SK-N-SH (cell line): Measurements from ENCODE around the gene MAPKAPK3. TPM values are rescaled to one million over a fixed set of nuclear protein-coding genes. Genes with fewer than 3 reads are reported as not detected.

ENCODE experiments used
- CTCF ChIA-PET: fragments of 300-600, 350-600 bp; formaldehyde crosslinking; extraction: SDS; loops from one replicate; lab custom pipeline; 2021; lab: Yijun Ruan, JAX
- POLR2A ChIA-PET: fragments of 350-600 bp; sonication (Branson Sonifier 250); formaldehyde crosslinking; extraction: SDS; loops from one replicate; lab custom pipeline; 2020; ENCODE audit warnings: antibody characterized with exemption, inconsistent platforms; lab: Yijun Ruan, JAX
- DNase-seq: peaks from one replicate; pipeline ENCODE4 v3.0.0; 2012
- H2AFZ ChIP-seq: fragments of 200-600 bp; sonication (generic); 2 replicates; pipeline ENCODE4 v1.8.1; 2016; ENCODE audit warnings: antibody characterized with exemption, mild to moderate bottlenecking, low read depth
- H3F3A ChIP-seq: fragments of 200-600 bp; sonication (generic); replicated peaks from 2 replicates; pipeline ENCODE3; 2016; ENCODE audit warnings: antibody characterized with exemption, mild to moderate bottlenecking; ENCODE audit not compliant: insufficient read depth
- H3K27ac ChIP-seq, 2 experiments: fragments of 200-500 bp in 1 of 2; fragments of 200-600 bp in 1 of 2; sonication (Bioruptor generic) in 1 of 2; sonication (generic), shearing (Covaris generic) in 1 of 2; 2 replicates each; pipeline versions ENCODE4 v1.5.1 to v1.6.1; 2014 to 2016; ENCODE audit warnings: low read depth in 2 of 2, inconsistent platforms in 1 of 2, low read length in 1 of 2, mild to moderate bottlenecking in 1 of 2, mixed read lengths in 1 of 2
- H3K27me3 ChIP-seq: fragments of 200-600 bp; sonication (generic), shearing (Covaris generic); 2 replicates; pipeline ENCODE4 v1.6.1; 2016; ENCODE audit warnings: mixed run types; ENCODE audit not compliant: insufficient read depth
- H3K36me3 ChIP-seq, 2 experiments: fragments of 200-500 bp in 1 of 2; fragments of 200-600 bp in 1 of 2; sonication (Bioruptor generic) in 1 of 2; sonication (generic) in 1 of 2; replicated peaks in 1 of 2; 2 replicates each; pipeline versions ENCODE3 to v1.5.1; 2014 to 2016; ENCODE audit warnings: low read length in 1 of 2, mild to moderate bottlenecking in 1 of 2; ENCODE audit not compliant: insufficient read depth in 2 of 2, control insufficient read depth in 1 of 2
- H3K4me1 ChIP-seq, 2 experiments: fragments of 200-500 bp in 1 of 2; fragments of 200-600 bp in 1 of 2; sonication (Bioruptor generic) in 1 of 2; sonication (generic), shearing (Covaris generic) in 1 of 2; 2 replicates each; pipeline versions ENCODE4 v1.5.1 to v1.6.1; 2014 to 2016; ENCODE audit warnings: low read depth in 1 of 2, low read length in 1 of 2, mixed run types in 1 of 2; ENCODE audit not compliant: insufficient read depth in 2 of 2, control insufficient read depth in 1 of 2
- H3K4me2 ChIP-seq: fragments of 200-600 bp; sonication (generic), shearing (Covaris generic); 2 replicates; pipeline ENCODE4 v1.6.1; 2017; ENCODE audit warnings: mixed run types
- H3K4me3 ChIP-seq, 2 experiments: fragments of 200-500 bp in 1 of 2; fragments of 200-600 bp in 1 of 2; sonication (Bioruptor generic) in 1 of 2; sonication (generic), shearing (Covaris generic) in 1 of 2; 2 replicates each; pipeline versions ENCODE4 v1.5.1 to v1.8.1; 2014 to 2016; ENCODE audit warnings: low read depth in 2 of 2, inconsistent platforms in 1 of 2, low read length in 1 of 2, mild to moderate bottlenecking in 1 of 2, mixed read lengths in 1 of 2, moderate library complexity in 1 of 2
- H3K79me2 ChIP-seq: fragments of 200-600 bp; sonication (generic); 2 replicates; pipeline ENCODE4 v1.8.1; 2017; ENCODE audit warnings: mild to moderate bottlenecking; ENCODE audit not compliant: insufficient read depth
- H3K9ac ChIP-seq: fragments of 200-600 bp; sonication (generic); 2 replicates; pipeline ENCODE4 v1.6.1; 2017; ENCODE audit warnings: mixed run types
- H3K9me2 ChIP-seq: fragments of 200-600 bp; sonication (generic); 2 replicates; pipeline ENCODE4 v1.6.1; 2017; ENCODE audit warnings: mixed run types
- H3K9me3 ChIP-seq: fragments of 200-600 bp; sonication (generic); 2 replicates; pipeline ENCODE4 v1.6.1; 2017; ENCODE audit warnings: mixed run types, mild to moderate bottlenecking, moderate library complexity
- H4K20me1 ChIP-seq: fragments of 200-600 bp; sonication (generic); 2 replicates; pipeline ENCODE4 v1.6.1; 2017; ENCODE audit warnings: mild to moderate bottlenecking, mixed run types; ENCODE audit not compliant: insufficient read depth
- CHD2 ChIP-seq: fragments of 150-350 bp; IDR thresholded peaks from 2 replicates; pipeline ENCODE4 v1.6.1; 2018; ENCODE audit warnings: low read length; ENCODE audit not compliant: partially characterized antibody
- ELF1 ChIP-seq: IDR thresholded peaks from 2 replicates; pipeline ENCODE4 v1.4.0; 2012
- EZH2phosphoT487 ChIP-seq: fragments of 200-600 bp; sonication (generic); IDR thresholded peaks from 2 replicates; pipeline ENCODE4 v1.6.1; 2017; ENCODE audit warnings: low read depth, mixed run types, mild to moderate bottlenecking, antibody characterized with exemption, moderate library complexity, borderline replicate concordance
- FOSL2 ChIP-seq: IDR thresholded peaks from 2 replicates; pipeline ENCODE4 v1.4.0; 2012; ENCODE audit warnings: low read depth, mild to moderate bottlenecking, moderate library complexity, borderline replicate concordance
- IRF3 ChIP-seq: fragments of 150-350 bp; IDR thresholded peaks from 2 replicates; pipeline ENCODE4 v1.6.1; 2016; ENCODE audit warnings: mild to moderate bottlenecking, low read depth, low read length
- JUND ChIP-seq: IDR thresholded peaks from 2 replicates; pipeline ENCODE4 v1.4.0; 2012
- MXI1 ChIP-seq: IDR thresholded peaks from 2 replicates; pipeline ENCODE4 v1.6.1; 2012; ENCODE audit warnings: mild to moderate bottlenecking, low read depth, low read length, improper control_type of control experiment
- NFIC ChIP-seq: IDR thresholded peaks from 2 replicates; pipeline ENCODE4 v1.4.0; 2012; ENCODE audit warnings: borderline replicate concordance
- NRF1 ChIP-seq: IDR thresholded peaks from 2 replicates; pipeline ENCODE4 v1.6.1; 2012; ENCODE audit warnings: low read depth, mild to moderate bottlenecking, low read length
- PBX3 ChIP-seq: IDR thresholded peaks from 2 replicates; pipeline ENCODE4; 2012
- POLR2AphosphoS5 ChIP-seq: IDR thresholded peaks from 2 replicates; pipeline ENCODE4 v1.6.1; 2012; ENCODE audit warnings: low read depth, low read length
- RCOR1 ChIP-seq: fragments of 150-350 bp; IDR thresholded peaks from 2 replicates; pipeline ENCODE4 v1.6.1; 2017; ENCODE audit warnings: antibody characterized with exemption, low read length
- REST ChIP-seq: IDR thresholded peaks from 2 replicates; pipeline ENCODE4 v1.6.1; 2012; ENCODE audit warnings: mild to moderate bottlenecking, low read depth, low read length, moderate library complexity
- TAF1 ChIP-seq: IDR thresholded peaks from 2 replicates; pipeline ENCODE4 v1.6.1; 2012; ENCODE audit warnings: low read depth, mild to moderate bottlenecking, low read length, moderate library complexity, borderline replicate concordance
- TCF12 ChIP-seq: IDR thresholded peaks from 2 replicates; pipeline ENCODE4 v1.4.0; 2012
- TEAD4 ChIP-seq: IDR thresholded peaks from 2 replicates; pipeline ENCODE4 v1.4.0; 2012; ENCODE audit warnings: mild to moderate bottlenecking, borderline replicate concordance; ENCODE audit not compliant: insufficient read depth
- YY1 ChIP-seq: IDR thresholded peaks from 2 replicates; pipeline ENCODE4 v1.4.0; 2012; ENCODE audit warnings: low read depth, mild to moderate bottlenecking
- WGBS: methylation state at CpG from one replicate; pipeline ENCODE4 v1.1.6; 2017; ENCODE audit warnings: low lambda C conversion rate; 5-methylcytosine and 5-hydroxymethylcytosine counted together
- polyA plus RNA-seq, 3 experiments: library from polyadenylated mRNA; depleted of rRNA; stranded (reverse); fragments of >200 nt; gene quantifications; 2 replicates each; pipeline ENCODE4 v1.2.3, GENCODE V29; 2012

Gene MAPKAPK3
- polyA plus RNA-seq, 1 of the 3 experiments (the other 2 are of a cell fraction) = 29.4 TPM

- DNase-seq = no peak
- Histone ChIP-seq H3K4me2 (no peak overlapping the region), H3K36me3 (peaks cover 0 to 4% of the 10 kb centered on the region in 2 experiments), H4K20me1 (no peaks in the 10 kb centered on the region), H3K79me2 (no peaks in the 10 kb centered on the region), H3K4me1 (peaks cover 17 to 42% of the 10 kb centered on the region in 2 experiments), H3K9me3 (no peaks in the 10 kb centered on the region), H3K9ac (no peak overlapping the region), H3K27ac (no peak overlapping the region), H3K4me3 (no peak overlapping the region), H3K27me3 (no peaks in the 10 kb centered on the region), H2AFZ (no peak overlapping the region), H3F3A (no peaks in the 10 kb centered on the region), H3K9me2 (no peaks in the 10 kb centered on the region)
- ChIA-PET POLR2A (no interaction called here), CTCF (interaction anchor here (1.0 to 25.1 kb wide), 3 partner anchors 10 to 786 kb away, joined by 3 to 648 read pairs (median 111); partner anchors contain the start of genes C3orf18, CISH, HEMK1 and MAPKAPK3)
- TF ChIP-seq FOSL2 (no peak), TAF1 (no peak), IRF3 (no peak), YY1 (no peak), TCF12 (no peak), NRF1 (no peak), PBX3 (no peak), POLR2AphosphoS5 (no peak), EZH2phosphoT487 (no peak), RCOR1 (no peak), MXI1 (no peak), ELF1 (no peak), REST (no peak), NFIC (no peak), JUND (no peak), CHD2 (no peak), TEAD4 (no peak)
- WGBS = 86% methylated on average over 4 of the region's 5 CpGs
Observed at GRCh38 chr3:50604110-50604621, 12.8 kb upstream of the MAPKAPK3 start.
